Stimulated activated naive B cell treated with anti-CD40 and anti-IgM and Interleukin-4, amounts not matched to agents 10 μg/mL and 1 μg/mL and 100 μg/mL, for 72 hours (primary cell): Measurements from ENCODE around the gene HS6ST2.
"Not testable (repeated sequence)": the region's sequence is repeated elsewhere in the genome, so short reads cannot be mapped to it uniquely, and the experiment has no call there.

Source experiments
- ATAC-seq, 2 donors: fragments of 150-1000 bp; cut with Tn5 transposase; replicated peaks; 2 replicates each; pipeline ENCODE4 v1.10.0; 2021; ENCODE audit warnings: moderate library complexity in 1 of 2
- DNase-seq: peaks from one replicate; pipeline ENCODE4 v3.0.0; 2021
- H3K27ac Mint-ChIP-seq: one replicate; pipeline ENCODE4 v1.8.0; 2022; ENCODE audit warnings: mild to moderate bottlenecking, mixed read lengths
- H3K27me3 Mint-ChIP-seq, 2 donors: one replicate each; pipeline ENCODE4 v1.8.0; 2022; ENCODE audit warnings: mixed read lengths in 2 of 2
- H3K36me3 Mint-ChIP-seq, 2 donors: one replicate each; pipeline ENCODE4 v1.8.0; 2022; ENCODE audit warnings: mixed read lengths in 2 of 2, mild to moderate bottlenecking in 1 of 2
- H3K4me1 Mint-ChIP-seq, 2 donors: one replicate each; pipeline ENCODE4 v1.8.0; 2022; ENCODE audit warnings: mixed read lengths in 2 of 2, mild to moderate bottlenecking in 1 of 2
- H3K4me3 Mint-ChIP-seq, 2 donors: one replicate each; pipeline ENCODE4 v1.8.0; 2022; ENCODE audit warnings: mild to moderate bottlenecking in 2 of 2, mixed read lengths in 2 of 2, moderate library complexity in 1 of 2
- H3K9me3 Mint-ChIP-seq, 2 donors: one replicate each; pipeline ENCODE4 v1.8.0; 2022; ENCODE audit warnings: mixed read lengths in 2 of 2, mild to moderate bottlenecking in 1 of 2

HS6ST2 gene

GRCh38 chrX:132900633-132901293 lies 57.7 kb downstream of the HS6ST2 start:
- DNase-seq: no peak
- Mint-ChIP-seq H3K27ac (no peak overlapping the region), H3K36me3 (no peaks in the 10 kb centered on the region), H3K4me1 (no peaks in the 10 kb centered on the region), H3K9me3 (no peaks in the 10 kb centered on the region), H3K27me3 (peaks cover 0 to 3% of the 10 kb centered on the region in 2 donors), H3K4me3 (no peak overlapping the region)
- ATAC-seq: no peak

GRCh38 chrX:132887569-132887968 lies 70.9 kb downstream of the HS6ST2 start:
- no peak for DNase-seq
- Mint-ChIP-seq H3K36me3 (no peaks in the 10 kb centered on the region), H3K9me3 (peaks cover 3 to 5% of the 10 kb centered on the region in 2 donors), H3K4me1 (no peaks in the 10 kb centered on the region), H3K4me3 (no peak overlapping the region), H3K27me3 (peaks cover 0 to 4% of the 10 kb centered on the region in 2 donors), H3K27ac (no peak overlapping the region)
- no peak for ATAC-seq

- ATAC-seq: no peak
Observed at GRCh38 chrX:132883358-132883915, 75.0 kb downstream of the HS6ST2 start.

GRCh38 chrX:132880753-132881152 lies 77.7 kb downstream of the HS6ST2 start:
- not testable (repeated sequence) for DNase-seq, H3K27ac Mint-ChIP-seq, H3K9me3 Mint-ChIP-seq, ATAC-seq, H3K4me1 Mint-ChIP-seq, H3K36me3 Mint-ChIP-seq, H3K4me3 Mint-ChIP-seq
- peaks cover 0 to 14% of the 10 kb centered on the region in 2 donors for H3K27me3 Mint-ChIP-seq

More at GRCh38 chrX:132883358-132883915, 75.0 kb downstream of the HS6ST2 start:
- Mint-ChIP-seq H3K27ac (no peak overlapping the region), H3K36me3 (no peaks in the 10 kb centered on the region), H3K4me3 (no peak overlapping the region), H3K9me3 (no peaks in the 10 kb centered on the region), H3K4me1 (no peaks in the 10 kb centered on the region), H3K27me3 (peaks cover 0 to 4% of the 10 kb centered on the region in 2 donors)
- no peak for DNase-seq

GRCh38 chrX:132877954-132878536 lies 80.4 kb downstream of the HS6ST2 start:
- no peak overlapping the region for H3K4me3 Mint-ChIP-seq
- H3K27ac Mint-ChIP-seq: no peak overlapping the region
- peaks cover 0 to 13% of the 10 kb centered on the region in 2 donors for H3K27me3 Mint-ChIP-seq
- ATAC-seq: no peak
- no peak for DNase-seq
- H3K36me3 Mint-ChIP-seq: no peaks in the 10 kb centered on the region
- H3K4me1 Mint-ChIP-seq: no peaks in the 10 kb centered on the region
- no peaks in the 10 kb centered on the region for H3K9me3 Mint-ChIP-seq

- no peaks in the 10 kb centered on the region for H3K36me3 Mint-ChIP-seq
- H3K9me3 Mint-ChIP-seq: no peaks in the 10 kb centered on the region
- H3K4me1 Mint-ChIP-seq: no peaks in the 10 kb centered on the region
- no peak overlapping the region for H3K4me3 Mint-ChIP-seq
- DNase-seq (no peak), ATAC-seq (no peak)
- no peak overlapping the region for H3K27ac Mint-ChIP-seq
- H3K27me3 Mint-ChIP-seq: peaks cover 0 to 12% of the 10 kb centered on the region in 2 donors
Observed at GRCh38 chrX:132876523-132877338, 81.7 kb downstream of the HS6ST2 start.

GRCh38 chrX:132875650-132876522 lies 82.5 kb downstream of the HS6ST2 start:
- no peaks in the 10 kb centered on the region for H3K9me3 Mint-ChIP-seq
- DNase-seq (no peak), ATAC-seq (no peak)
- H3K27ac Mint-ChIP-seq: no peak overlapping the region
- no peak overlapping the region for H3K4me3 Mint-ChIP-seq
- H3K4me1 Mint-ChIP-seq: no peaks in the 10 kb centered on the region
- peaks cover 0 to 12% of the 10 kb centered on the region in 2 donors for H3K27me3 Mint-ChIP-seq
- no peaks in the 10 kb centered on the region for H3K36me3 Mint-ChIP-seq

- peaks cover 3% of the 10 kb centered on the region in 2 donors for H3K9me3 Mint-ChIP-seq
- H3K27ac Mint-ChIP-seq: no peak overlapping the region
- no peaks in the 10 kb centered on the region for H3K4me1 Mint-ChIP-seq
- H3K36me3 Mint-ChIP-seq: no peaks in the 10 kb centered on the region
- DNase-seq (no peak), ATAC-seq (no peak)
- H3K27me3 Mint-ChIP-seq: peaks cover 6 to 13% of the 10 kb centered on the region in 2 donors
- H3K4me3 Mint-ChIP-seq: no peak overlapping the region
Observed at GRCh38 chrX:132862562-132862961, 95.9 kb downstream of the HS6ST2 start.

GRCh38 chrX:132861076-132861475 lies 97.4 kb downstream of the HS6ST2 start:
- H3K27me3 Mint-ChIP-seq: peaks cover 6 to 15% of the 10 kb centered on the region in 2 donors
- no peaks in the 10 kb centered on the region for H3K4me1 Mint-ChIP-seq
- H3K27ac Mint-ChIP-seq: no peak overlapping the region
- H3K4me3 Mint-ChIP-seq: no peak overlapping the region
- peaks cover 3% of the 10 kb centered on the region in 2 donors for H3K9me3 Mint-ChIP-seq
- DNase-seq: no peak
- ATAC-seq: no peak
- H3K36me3 Mint-ChIP-seq: no peaks in the 10 kb centered on the region

- Mint-ChIP-seq H3K27ac (no peak overlapping the region), H3K27me3 (peaks cover 6 to 15% of the 10 kb centered on the region in 2 donors), H3K4me3 (no peak overlapping the region), H3K36me3 (no peaks in the 10 kb centered on the region), H3K4me1 (no peaks in the 10 kb centered on the region), H3K9me3 (peaks cover 3% of the 10 kb centered on the region in 2 donors)
- no peak for ATAC-seq
- no peak for DNase-seq
Observed at GRCh38 chrX:132860200-132860599, 98.2 kb downstream of the HS6ST2 start.

- Mint-ChIP-seq H3K27me3 (peaks cover 6 to 9% of the 10 kb centered on the region in 2 donors), H3K27ac (no peak overlapping the region), H3K4me1 (no peaks in the 10 kb centered on the region), H3K4me3 (no peak overlapping the region), H3K36me3 (no peaks in the 10 kb centered on the region), H3K9me3 (peaks cover 0 to 3% of the 10 kb centered on the region in 2 donors)
- no peak for ATAC-seq
- no peak for DNase-seq
Observed at GRCh38 chrX:132858018-132858417, 100.4 kb downstream of the HS6ST2 start.

GRCh38 chrX:132855780-132856341 lies 102.6 kb downstream of the HS6ST2 start:
- Mint-ChIP-seq H3K4me1 (no peaks in the 10 kb centered on the region), H3K9me3 (peaks cover 0 to 3% of the 10 kb centered on the region in 2 donors), H3K27ac (no peak overlapping the region), H3K36me3 (no peaks in the 10 kb centered on the region), H3K4me3 (no peak overlapping the region), H3K27me3 (peaks cover 6 to 9% of the 10 kb centered on the region in 2 donors)
- DNase-seq (no peak), ATAC-seq (no peak)

GRCh38 chrX:132853040-132853439 lies 105.4 kb downstream of the HS6ST2 start:
- Mint-ChIP-seq H3K27ac (no peak overlapping the region), H3K36me3 (no peaks in the 10 kb centered on the region), H3K4me1 (no peaks in the 10 kb centered on the region), H3K9me3 (no peaks in the 10 kb centered on the region), H3K4me3 (no peak overlapping the region), H3K27me3 (peaks cover 0 to 4% of the 10 kb centered on the region in 2 donors)
- DNase-seq: no peak
- ATAC-seq: no peak
